HG02642 (cell line): ENCODE measurements around the gene FETUB.
"Not testable (repeated sequence)": the region's sequence is repeated elsewhere in the genome, so short reads cannot be mapped to it uniquely, and the experiment has no call there.

Experiments used
- ATAC-seq: cut with Tn5 transposase; IDR thresholded peaks from one replicate; pipeline ENCODE4 v1.9.1; 2021; ENCODE audit warnings: mild to moderate bottlenecking; ENCODE audit not compliant: unreplicated experiment, poor library complexity

The FETUB gene

DNA sequence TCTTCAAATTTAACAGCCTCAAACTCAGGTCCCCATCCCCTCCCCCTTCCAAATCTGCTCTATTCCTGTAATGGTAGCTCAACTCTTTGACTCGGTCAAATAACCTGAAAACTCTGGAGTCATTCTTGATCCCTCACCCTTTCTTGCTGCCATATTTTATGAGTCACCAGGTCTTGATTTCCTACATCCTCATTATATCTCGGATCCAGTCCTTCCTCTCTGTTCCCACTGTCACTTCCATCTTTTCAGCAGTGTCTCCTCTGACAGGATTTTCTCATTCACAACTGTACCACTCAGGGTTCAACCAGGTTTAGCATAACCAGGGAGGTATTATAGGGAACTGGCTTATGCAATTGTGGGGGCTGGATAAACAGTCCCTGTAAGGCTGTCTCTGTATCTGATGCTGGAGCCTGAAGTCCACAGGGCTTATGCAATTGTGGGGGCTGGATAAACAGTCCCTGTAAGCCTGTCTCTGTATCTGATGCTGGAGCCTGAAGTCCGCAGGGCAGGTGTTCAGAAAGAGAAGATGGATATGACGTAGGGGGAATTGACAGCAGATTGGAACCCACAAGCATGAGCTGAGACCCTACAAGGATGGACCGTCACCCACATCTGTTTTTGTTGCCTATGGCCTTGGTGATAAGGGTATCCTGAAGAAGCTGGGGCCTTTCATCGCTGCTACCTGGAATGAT, 9.1 kb upstream of the FETUB start:
- ATAC-seq, result no peak

DNA sequence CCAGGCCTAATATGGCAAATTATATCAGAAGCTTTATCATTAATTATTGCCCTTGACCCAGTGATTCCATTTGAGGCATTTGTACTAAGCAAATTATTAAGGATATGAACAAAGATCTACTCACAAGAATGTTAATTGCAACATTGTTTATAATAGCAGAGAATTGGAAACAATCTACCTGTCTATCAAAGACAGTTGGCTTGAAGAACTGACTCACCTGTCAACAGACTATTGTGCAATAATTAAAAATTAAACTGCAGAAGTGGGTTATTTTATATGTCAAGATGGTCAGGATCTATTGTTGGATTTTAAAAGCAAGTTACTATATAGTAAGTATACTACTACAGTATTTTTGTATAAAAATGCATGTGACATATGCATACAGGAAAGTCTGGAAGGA, 6.7 kb upstream of the FETUB start:
- ATAC-seq, result no peak

DNA sequence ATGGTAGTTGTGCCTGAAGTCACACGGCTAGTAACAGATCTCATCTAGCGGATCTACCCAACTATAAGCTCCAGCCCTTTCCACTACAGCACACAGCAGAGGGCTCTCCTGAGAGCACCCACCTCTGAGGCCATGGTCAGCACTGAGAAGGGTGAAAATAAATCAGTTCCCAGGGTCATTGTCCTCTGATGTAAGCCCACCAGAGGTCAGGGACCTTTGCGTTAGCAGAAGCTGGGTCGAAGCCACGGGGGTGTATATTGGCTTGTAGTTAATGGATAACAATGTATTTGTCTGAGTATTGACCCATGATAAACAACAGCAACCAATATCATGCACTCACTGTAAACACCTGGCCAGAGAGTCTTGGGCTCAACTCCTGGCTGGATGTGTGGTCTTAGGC, 6.0 kb upstream of the FETUB start:
- ATAC-seq, result not testable (repeated sequence)

DNA sequence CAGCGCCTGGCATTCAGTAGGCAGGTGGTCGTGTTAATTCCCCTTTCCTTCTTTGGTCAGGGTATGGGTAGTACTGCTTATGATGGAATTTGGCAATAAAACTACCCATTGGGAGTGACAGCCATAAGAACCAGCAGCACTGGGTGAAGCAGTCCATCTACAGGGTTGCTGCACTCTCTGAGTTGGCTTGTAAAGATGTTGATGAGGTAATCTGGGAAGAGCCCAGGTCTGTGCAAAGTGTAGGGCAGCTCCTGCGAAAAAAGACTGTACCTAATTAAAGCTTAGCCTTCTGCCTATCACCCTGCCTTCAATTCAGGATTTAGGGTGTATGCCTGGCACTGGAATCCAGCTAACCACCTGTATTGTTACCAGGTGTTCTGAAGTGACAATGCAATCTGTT, 4.7 kb upstream of the FETUB start:
- ATAC-seq, result no peak

DNA sequence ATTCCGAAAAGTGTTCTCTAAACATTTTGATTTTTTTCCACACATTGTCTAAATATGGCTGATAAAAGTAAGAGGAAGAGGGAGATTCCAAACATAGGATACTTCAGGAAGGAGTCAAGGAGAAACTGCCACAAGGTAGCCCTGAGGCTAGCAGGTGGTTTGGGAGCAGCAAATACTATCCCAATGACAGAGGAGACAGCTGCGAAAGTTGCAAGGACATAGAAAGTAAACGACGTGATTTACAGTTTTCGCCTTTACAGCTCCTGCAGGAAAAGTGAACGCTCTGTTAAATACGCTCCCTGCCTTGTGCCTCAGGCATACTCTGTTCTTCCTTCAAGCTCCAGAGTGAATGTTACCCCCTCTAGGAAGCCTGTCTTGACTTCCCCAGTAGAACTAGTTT, 3.7 kb upstream of the FETUB start:
- ATAC-seq, result no peak

DNA sequence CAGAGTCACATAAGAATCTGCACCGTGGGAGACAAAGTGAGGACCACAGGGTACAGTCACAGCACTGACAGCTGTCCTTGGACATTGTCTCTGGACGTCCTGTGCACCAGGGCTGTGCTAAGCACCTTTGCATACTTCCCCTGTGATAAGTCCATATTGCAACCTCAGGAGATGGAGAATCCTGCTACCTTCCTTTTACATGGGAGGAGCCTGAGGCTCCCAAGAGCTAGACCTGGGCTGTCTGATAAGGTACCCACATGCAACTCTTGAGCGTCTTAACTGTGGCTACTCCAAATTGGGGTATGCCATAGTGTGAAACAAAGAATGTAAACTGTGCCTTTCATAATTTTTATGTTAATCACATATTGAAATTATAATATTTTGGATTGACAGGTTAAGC, 2.5 kb upstream of the FETUB start:
- no peak for ATAC-seq

DNA sequence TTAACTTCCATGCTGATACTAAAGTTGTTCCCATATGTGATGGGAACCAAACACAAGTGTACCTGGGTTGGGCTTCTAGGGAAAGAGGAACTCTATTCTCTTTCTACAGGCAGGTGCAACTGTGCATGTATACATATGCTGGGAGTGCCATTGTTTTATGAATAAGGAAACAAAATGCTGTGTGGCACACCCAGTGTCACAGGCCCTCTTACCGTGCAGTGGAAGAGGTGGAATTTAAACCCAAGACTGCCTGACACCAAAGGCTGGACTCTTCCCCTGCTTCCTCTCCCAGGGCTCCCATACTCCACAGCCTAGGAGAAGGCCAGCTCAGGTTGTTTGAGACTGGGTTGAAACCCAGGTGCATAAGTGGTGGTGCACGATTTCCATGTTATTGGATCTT, 1.9 kb upstream of the FETUB start:
- no peak for ATAC-seq

DNA sequence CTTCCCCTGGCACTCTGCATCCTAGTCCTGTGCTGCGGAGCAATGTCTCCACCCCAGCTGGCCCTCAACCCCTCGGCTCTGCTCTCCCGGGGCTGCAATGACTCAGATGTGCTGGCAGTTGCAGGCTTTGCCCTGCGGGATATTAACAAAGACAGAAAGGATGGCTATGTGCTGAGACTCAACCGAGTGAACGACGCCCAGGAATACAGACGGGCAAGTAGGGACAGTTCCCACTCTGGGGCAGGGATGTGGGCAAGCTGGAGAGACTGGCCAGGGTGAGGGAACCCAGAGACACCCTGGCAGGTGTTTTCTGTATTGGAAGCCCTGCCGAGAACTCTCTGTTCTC, 247 bp downstream of the FETUB start:
- ATAC-seq, result no peak

DNA sequence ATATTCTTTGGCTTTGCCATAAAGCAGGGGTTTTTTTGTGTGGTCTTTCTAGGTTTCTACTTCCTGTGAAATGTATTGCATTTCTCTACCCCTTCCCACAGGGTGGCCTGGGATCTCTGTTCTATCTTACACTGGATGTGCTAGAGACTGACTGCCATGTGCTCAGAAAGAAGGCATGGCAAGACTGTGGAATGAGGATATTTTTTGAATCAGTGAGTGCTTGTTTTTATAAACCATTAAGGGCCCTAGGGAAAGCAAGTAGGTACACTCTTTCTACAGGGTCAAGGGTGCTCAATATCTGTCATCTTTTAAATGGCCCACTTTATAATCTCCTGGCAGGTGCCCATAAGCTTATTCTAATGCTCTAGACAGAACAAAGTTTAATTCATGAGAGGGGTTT, 730 bp downstream of the FETUB start:
- ATAC-seq, result no peak

DNA sequence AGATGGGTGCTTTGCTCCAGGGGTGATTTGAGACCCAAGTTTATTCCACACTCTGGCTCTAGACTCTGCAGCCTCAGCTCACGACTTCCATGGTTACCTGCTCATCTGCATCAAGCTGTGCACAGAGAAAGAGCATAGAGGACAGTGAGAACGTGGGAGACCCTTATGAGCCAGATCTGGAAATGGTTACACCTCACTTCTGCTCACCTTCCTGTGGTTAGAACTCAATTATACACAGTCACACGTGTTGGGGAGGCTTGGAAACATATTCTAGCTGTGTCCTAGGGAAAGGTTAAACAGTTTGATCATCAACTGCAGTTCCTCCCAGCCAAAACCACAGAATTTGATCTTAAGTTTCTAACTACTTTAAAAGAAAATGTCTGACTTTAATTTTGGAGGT, 1.8 kb downstream of the FETUB start:
- ATAC-seq, result no peak

DNA sequence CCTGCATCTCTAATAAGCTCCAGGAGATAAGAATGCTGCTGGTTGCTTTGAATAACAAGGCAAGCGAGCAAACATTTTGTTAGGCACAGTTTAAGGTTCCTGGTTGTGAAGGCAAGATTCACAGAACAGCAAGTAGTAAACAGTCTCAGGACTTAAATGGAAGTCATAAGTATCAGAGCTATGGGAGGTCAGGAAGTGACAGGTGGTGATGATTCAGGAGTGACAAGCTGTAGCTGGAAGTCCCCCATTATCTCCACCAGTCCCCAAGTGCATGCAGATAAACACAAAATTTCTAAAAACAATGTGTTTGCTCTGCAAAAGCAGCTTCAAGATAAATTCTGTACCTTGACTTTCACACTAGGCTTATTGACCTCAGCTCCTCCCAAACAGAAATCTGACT, 3.3 kb downstream of the FETUB start:
- ATAC-seq, result no peak

DNA sequence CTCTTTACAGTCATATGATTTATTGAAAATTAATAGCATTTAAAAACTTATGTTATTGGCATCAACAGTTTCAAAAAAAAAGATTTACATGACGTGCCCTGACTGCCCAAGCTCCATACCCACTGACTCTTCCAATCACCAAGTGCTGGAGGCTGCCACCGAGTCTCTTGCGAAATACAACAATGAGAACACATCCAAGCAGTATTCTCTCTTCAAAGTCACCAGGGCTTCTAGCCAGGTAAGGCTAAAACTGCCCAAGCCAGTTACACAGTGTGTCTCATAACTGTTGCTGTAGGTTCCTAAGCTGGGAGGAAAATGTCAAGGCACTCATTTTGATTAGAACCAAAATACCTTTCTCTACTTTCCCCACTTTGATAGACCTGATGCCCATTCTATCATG, 4.5 kb downstream of the FETUB start:
- no peak for ATAC-seq

DNA sequence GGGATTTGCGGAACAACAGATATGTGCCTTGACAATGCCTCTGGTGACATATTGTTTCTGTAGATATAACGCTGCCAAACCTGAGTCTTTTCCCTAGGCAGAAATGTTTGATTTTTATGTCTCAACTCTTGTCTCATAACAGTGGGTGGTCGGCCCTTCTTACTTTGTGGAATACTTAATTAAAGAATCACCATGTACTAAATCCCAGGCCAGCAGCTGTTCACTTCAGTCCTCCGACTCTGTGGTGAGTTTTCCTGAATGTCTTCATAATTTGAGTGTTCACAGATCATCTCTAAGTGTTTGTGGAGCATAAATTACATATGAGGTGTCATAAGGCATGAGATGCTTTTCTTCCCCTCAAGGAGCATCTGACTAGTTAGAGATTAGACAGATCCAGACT, 5.9 kb downstream of the FETUB start:
- ATAC-seq, result no peak

DNA sequence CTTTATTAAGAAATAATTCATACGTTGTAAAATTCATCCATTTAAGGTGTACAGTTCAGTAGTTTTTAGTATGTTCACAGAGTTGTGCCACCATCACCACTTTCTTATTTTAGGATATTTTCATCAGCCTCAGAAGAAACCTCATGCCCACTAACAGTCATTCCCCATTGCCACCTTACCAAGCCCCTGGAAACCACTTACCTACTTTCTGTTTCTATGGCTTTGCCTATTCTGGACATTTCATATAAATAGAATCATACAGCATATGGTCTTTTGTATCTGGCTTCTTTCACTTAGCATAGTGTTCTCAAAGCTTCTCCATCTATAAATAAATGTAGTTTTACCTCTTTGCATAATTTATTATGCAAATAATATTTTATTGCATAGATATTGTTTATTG, 6.6 kb downstream of the FETUB start:
- ATAC-seq, result no peak

DNA sequence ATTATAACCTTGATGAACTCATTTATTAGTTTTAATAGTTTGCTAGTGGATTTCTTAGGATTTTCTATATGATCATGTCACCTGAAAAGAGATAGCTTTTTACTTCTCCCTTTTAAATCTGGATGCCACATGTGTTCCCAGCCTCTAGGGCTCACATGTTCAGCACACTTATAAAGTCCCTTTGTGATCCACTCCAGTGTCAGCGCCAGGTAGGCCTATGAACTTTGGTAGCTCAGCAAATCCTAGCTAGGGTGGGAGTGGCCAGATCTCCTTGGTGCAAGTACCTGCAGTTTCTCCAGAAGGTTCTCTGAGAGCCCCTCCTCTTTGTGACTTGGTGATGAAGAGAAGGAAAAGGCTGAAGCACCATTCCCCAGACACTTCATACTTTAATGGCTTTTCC, 8.7 kb downstream of the FETUB start:
- ATAC-seq, result no peak

DNA sequence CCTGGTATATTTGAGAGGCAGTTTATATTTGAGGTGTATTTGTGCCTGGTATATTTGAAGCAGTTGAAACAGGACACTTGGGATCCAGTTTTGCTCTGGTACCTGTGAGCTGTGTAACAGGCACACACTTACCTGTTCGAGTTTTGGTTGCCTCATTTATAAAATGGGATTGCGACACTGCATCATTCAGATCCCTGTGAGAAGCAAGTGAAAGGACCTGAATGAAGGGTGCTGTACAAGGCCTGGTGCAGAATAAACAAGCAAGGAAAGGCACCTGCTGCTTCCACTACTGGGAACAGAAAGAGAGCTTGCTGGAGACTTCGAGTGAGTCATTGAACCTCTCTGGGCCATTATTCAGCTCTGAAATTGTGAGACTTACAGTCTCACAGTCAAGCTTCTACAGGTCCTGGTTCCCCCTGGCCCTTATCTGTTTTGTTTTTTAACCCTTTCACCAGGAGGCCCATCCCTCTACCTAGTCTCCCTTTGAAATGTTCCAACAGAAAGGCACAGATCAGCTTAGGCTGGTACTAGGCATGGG, 11.5 kb downstream of the FETUB start:
- ATAC-seq, result no peak

DNA sequence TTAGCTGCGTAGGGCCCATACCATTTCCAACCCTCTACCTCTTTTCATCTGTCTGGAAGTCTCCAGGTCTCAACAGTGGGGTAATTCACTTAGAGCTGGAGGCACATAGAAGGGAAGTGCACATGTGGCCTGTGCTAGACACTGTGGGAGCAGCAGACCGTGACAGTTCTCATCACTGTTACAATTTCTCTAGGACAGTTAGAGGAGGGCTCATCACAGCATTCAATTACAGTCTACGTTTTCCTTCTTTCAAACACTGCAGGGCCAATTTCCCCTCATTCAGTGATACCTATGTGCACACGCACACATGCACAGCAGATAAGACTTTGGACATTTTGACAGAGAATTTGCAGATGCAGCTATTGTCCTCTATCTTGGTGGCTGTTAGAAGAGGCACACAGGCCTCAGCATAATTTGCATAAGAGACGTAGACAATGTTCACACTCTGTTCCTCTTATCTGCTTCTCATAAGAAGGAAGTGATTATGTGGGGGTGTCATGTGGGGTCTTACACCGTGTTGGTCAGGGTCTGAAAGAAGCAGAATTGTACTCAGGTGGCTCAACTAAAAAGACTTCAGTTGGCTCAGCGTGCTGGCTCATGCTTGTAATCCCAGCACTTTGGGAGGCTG, 13.0 kb downstream of the FETUB start:
- peak; percentile 91 for ATAC-seq

DNA sequence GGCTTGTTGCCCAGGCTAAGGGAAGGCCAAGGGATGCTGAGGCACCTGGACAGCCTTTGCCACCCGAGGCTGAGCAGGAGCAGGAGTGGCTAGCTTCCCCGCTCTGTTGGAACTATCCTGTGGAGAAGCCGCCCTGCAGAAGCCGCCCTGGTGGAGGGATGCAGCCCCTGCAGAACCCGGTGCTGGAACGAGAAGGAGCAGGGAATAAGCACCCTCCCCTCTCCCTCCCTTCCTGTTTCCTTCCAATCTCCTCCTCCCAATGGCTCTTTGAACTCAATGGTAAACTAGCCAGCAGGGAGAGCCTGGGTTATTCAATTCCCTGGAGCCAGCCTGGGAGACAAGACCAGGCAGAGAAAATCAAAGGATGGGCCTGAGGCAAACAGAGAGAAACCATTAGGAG, 13.8 kb downstream of the FETUB start:
- no peak for ATAC-seq

DNA sequence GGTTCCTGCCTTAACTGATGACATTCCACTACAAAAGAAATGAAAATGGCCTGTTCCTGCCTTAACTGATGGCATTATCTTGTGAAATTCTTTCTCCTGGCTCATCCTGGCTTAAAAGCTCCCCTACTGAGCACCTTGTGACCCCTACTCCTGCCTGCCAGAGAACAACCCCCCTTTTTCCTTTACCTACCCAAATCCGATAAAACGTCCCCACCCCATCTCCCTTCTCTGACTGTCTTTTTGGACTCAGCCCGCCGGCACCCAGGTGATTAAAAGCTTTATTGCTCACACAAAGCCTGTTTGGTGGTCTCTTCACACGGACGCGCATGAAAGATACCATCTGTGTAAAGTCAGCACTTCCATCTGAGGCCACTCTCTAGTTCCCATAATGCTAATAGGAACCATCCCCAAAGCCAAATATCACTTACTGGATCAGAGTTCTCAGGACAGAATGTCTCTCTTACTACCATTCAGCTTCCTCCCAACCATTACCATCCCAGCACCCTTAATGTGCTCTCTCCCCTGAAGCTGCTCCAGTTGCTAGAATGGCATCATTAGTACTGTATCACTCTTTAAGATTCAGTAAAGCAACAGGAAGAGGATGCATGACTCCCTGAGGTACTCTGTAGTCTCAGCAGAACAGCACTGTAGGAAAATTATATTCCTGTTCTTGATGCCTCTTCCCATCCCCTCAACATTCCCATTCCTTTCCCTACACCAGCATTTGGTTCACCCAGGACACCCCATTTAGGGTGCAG, 23.3 kb downstream of the FETUB start:
- ATAC-seq, result no peak

DNA sequence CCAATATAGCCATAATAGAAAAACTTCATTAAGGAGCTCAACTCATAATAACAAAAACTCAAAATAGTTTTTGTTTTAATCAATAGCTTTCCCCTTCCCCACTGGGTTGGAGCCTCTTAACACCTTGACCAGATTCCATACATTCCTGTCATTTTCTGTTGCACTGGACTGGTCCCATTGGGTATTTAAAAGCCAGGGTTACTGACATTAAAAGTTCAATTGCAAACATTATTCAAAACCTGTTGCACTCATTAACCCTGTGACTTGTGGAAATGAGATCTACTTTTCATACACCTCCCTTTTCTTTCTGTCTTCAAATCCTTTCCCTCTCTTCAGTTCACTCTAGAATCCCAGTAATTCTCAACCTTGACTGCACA, 23.9 kb downstream of the FETUB start:
- ATAC-seq, result no peak

DNA sequence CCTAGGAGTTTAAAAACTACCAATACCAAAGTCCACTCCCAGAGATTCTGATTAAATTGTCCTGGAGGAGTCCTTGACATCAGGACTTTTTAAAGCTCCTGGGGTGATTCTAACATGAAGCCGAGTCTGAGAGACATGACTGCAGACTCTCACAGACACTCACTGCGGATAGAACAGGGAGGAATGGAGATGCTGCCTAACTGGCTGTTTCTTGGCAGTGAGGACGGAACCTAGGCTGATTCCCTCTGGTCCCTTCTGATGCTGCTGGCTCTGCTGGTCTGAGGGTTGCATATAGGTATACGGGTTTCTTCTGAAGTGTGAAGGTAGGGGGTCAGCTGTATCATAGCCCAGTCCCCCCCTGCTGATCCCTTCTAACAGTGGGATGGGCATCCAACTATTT, 24.3 kb downstream of the FETUB start:
- no peak for ATAC-seq
